Measurements from ENCODE around the gene NACAD.

The NACAD gene

GRCh38 chr7:45100761-45101480, 12.2 kb upstream of the NACAD start:
- TF ChIP-seq CTCF (conservative IDR thresholded peaks at IDR 0.05; ENCODE audit: low read length): no peak
- H3K4me3 ChIP-seq (ENCODE audit: low read length): no peak overlapping the region
- DNase-seq (ENCODE audit: low read depth): no peak

GRCh38 chr7:45099891-45100760, 11.4 kb upstream of the NACAD start:
- no peak for TF ChIP-seq CTCF (conservative IDR thresholded peaks at IDR 0.05; ENCODE audit: low read length)
- no peak for DNase-seq (ENCODE audit: low read depth)
- no peak overlapping the region for H3K4me3 ChIP-seq (ENCODE audit: low read length)

- H3K4me3 ChIP-seq (ENCODE audit: low read length): no peak overlapping the region
- TF ChIP-seq CTCF (conservative IDR thresholded peaks at IDR 0.05; ENCODE audit: low read length): no peak
- no peak for DNase-seq (ENCODE audit: low read depth)
Measured at GRCh38 chr7:45098983-45099839, 10.4 kb upstream of the NACAD start.

GRCh38 chr7:45092931-45093235, 4.1 kb upstream of the NACAD start:
- TF ChIP-seq CTCF (conservative IDR thresholded peaks at IDR 0.05; ENCODE audit: low read length): no peak
- no peak overlapping the region for H3K4me3 ChIP-seq (ENCODE audit: low read length)
- no peak for DNase-seq (ENCODE audit: low read depth)

- no peak for DNase-seq (ENCODE audit: low read depth)
- TF ChIP-seq CTCF (conservative IDR thresholded peaks at IDR 0.05; ENCODE audit: low read length): no peak
- H3K4me3 ChIP-seq (ENCODE audit: low read length): no peak overlapping the region
Measured at GRCh38 chr7:45092100-45092930, 3.5 kb upstream of the NACAD start.

- no peak for TF ChIP-seq CTCF (conservative IDR thresholded peaks at IDR 0.05; ENCODE audit: low read length)
- peak overlapping the region; percentile 67 for H3K4me3 ChIP-seq (ENCODE audit: low read length)
- DNase-seq (ENCODE audit: low read depth): peak; percentile 16
Measured at GRCh38 chr7:45089341-45089891, 647 bp upstream of the NACAD start.
